T-helper 1 cell treated with Interleukin-12 subunit alpha and Interleukin-12 subunit beta and Interleukin-4 antibody, amounts not matched to agents 30 μg/mL and 1 μg/mL, for 36 hours (primary cell): Measurements from ENCODE around the gene GGTA1.
"Not testable (repeated sequence)": the region's sequence is repeated elsewhere in the genome, so short reads cannot be mapped to it uniquely, and the experiment has no call there.

Source experiments
- H3K27ac Mint-ChIP-seq: one replicate; pipeline ENCODE4 v1.8.0; 2021; ENCODE audit warnings: mild to moderate bottlenecking, mixed read lengths
- H3K27me3 Mint-ChIP-seq: one replicate; pipeline ENCODE4 v1.8.0; 2021; ENCODE audit warnings: low read depth, mixed read lengths
- H3K36me3 Mint-ChIP-seq: one replicate; pipeline ENCODE4 v1.8.0; 2021; ENCODE audit warnings: low read depth, mixed read lengths
- H3K4me1 Mint-ChIP-seq: one replicate; pipeline ENCODE4 v1.8.0; 2021; ENCODE audit warnings: low read depth, mixed read lengths
- H3K4me3 Mint-ChIP-seq: one replicate; pipeline ENCODE4 v1.8.0; 2021; ENCODE audit warnings: mild to moderate bottlenecking, moderate library complexity, mixed read lengths
- H3K9me3 Mint-ChIP-seq: one replicate; pipeline ENCODE4 v1.8.0; 2021; ENCODE audit warnings: mixed read lengths

Gene GGTA1

DNA sequence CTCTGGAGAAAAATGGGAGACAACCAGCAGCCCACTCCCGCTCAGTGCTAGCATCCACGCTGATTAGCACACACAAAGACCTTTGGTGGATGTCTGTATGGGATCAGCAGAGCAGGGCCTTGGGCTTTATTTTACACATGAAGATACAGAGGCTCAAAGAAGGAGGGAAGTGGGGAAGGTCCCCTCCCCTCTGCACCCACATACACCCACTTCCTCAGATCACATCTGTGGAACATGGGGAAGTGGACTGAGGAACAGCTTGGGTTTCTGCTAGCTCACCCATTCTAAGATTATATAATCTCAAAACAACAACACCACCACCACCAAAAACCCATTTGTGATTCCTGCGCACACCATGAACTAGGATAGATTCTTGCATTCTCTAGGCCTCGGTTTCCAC, 14.0 kb downstream of the GGTA1 start:
- Mint-ChIP-seq H3K27me3 (peaks cover 4% of the 10 kb centered on the region), H3K36me3 (no peaks in the 10 kb centered on the region), H3K4me1 (no peaks in the 10 kb centered on the region), H3K4me3 (no peak overlapping the region), H3K27ac (no peak overlapping the region), H3K9me3 (no peaks in the 10 kb centered on the region)

DNA sequence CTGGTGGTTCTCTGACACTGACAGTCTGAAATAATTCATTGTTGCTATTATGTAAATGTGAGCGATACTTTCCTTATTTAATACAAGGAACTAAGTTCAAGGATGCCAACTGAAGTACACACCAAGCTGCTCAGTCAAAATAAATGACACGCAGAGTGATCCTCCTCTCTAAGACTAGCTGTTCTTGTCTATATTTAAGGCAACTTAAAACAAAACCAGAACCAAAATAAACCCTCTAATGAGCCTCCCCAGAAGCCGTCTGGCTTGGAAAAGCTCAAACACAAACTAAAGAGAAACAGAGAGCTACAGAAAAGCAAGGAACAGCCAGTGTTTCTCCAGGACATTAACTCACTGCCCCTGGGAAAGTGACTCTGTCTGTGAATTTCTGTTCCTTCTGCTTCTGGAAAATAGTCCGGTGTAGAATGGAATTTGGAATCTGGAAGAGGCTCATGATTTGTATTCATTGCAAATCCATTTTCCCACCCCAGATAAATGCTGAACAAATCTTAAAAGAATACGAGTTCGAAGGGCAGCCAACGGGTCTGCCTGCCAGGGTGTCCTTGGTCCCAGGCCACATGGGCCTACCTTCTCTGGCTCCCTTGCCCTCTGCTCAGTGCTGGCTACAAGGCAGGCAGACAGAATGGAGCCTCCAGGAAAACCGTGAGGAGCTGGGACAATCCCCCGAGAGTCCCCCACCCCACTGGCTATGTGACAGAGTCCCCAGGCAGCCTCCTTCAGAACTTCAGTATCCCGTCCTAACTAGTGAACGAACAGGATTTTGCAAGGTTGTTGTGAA, 14.8 kb downstream of the GGTA1 start:
- Mint-ChIP-seq H3K36me3 (no peaks in the 10 kb centered on the region), H3K9me3 (no peaks in the 10 kb centered on the region), H3K4me3 (no peak overlapping the region), H3K4me1 (no peaks in the 10 kb centered on the region), H3K27ac (no peak overlapping the region), H3K27me3 (peaks cover 4% of the 10 kb centered on the region)

DNA sequence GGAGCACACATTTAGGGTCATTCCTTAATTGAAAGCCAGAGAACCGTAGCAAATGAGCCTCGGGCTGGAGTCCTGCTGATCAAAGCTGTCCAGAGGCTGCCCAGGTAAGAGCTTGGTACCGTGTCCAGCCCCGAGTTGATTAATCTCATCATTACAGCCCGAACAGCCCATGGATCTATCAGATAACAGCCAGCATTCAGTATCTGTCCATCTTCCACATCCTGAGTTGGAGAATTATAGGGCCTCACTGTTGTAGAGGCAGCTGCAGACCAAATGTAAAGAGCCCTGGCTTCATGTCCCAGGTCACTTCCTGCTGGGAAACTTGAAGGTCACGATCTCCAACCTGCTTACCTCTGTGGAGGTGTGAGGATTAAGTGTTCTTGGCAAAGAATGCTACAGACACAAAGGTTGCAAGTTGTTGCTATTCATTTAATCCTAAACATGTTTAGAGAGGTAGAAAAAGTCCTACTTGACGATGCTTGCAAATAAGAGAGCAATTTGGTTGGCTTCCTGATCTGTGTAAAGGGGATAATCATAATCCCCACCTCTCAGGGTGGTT, 16.1 kb downstream of the GGTA1 start:
- Mint-ChIP-seq H3K36me3 (no peaks in the 10 kb centered on the region), H3K27me3 (peaks cover 4% of the 10 kb centered on the region), H3K4me1 (no peaks in the 10 kb centered on the region), H3K4me3 (no peak overlapping the region), H3K9me3 (no peaks in the 10 kb centered on the region), H3K27ac (no peak overlapping the region)

DNA sequence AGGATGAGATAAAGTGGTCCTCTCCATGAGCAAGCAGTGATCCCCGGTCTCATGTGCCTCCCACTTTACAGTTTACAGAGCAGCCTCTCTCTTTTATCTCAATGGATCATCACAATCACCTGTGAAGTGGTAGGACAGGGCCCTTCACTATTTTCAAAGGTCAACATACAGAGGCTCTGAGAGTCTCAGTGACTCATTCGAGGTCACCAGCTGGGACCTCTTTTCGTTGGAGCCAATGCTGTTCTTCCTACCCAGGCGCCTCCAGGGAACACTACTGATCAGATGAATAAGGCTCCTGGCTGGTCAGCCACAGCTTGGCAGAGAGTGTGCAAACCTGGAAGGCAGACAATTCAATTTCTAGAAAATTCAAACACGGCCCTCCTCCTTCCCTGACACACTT, 16.6 kb downstream of the GGTA1 start:
- Mint-ChIP-seq H3K36me3 (no peaks in the 10 kb centered on the region), H3K4me1 (no peaks in the 10 kb centered on the region), H3K9me3 (no peaks in the 10 kb centered on the region), H3K4me3 (no peak overlapping the region), H3K27ac (no peak overlapping the region), H3K27me3 (peaks cover 4% of the 10 kb centered on the region)

DNA sequence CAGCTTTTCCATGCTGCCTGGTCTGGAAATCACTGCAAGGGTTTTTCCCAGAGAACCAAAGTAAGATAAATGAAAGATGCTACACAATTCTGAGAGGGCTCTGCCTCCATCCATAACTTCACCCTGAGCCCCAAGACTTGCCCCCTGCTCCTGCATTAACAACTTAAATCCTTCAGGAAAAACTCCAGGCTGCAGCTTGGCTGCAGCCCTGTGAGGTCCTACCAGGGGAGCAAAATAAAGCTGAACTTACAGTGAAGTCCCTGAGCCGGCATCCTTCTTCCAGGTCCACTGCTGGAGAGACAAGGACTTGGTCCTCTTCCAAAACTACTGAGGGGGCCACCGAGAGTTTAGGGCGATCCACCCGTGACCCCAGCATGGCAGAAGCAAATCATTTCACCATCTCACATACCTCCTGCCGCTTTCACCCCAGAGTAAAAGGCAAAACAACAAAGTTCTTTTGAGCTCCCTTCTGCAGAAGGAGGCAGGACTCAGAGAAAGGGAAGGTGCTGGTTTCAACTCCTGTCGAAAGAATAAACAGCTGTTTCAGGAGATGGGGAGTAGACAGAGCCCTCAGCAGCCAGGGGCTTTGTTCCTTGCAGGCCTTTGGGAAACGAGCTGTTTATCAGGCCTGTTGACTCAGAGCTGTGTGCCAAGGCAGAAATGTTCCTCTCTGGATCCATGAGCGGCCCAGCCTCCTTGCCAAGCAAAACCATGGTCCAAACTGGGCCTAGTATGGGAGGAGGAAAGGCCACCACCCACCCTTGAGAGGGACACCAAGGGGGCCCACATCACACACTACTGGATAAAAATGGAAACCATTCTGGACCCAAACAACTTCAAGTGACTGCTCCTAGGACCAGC, 20.6 kb downstream of the GGTA1 start:
- Mint-ChIP-seq H3K9me3 (no peaks in the 10 kb centered on the region), H3K4me3 (no peak overlapping the region), H3K27ac (no peak overlapping the region), H3K4me1 (no peaks in the 10 kb centered on the region), H3K36me3 (no peaks in the 10 kb centered on the region), H3K27me3 (peaks cover 4% of the 10 kb centered on the region)

DNA sequence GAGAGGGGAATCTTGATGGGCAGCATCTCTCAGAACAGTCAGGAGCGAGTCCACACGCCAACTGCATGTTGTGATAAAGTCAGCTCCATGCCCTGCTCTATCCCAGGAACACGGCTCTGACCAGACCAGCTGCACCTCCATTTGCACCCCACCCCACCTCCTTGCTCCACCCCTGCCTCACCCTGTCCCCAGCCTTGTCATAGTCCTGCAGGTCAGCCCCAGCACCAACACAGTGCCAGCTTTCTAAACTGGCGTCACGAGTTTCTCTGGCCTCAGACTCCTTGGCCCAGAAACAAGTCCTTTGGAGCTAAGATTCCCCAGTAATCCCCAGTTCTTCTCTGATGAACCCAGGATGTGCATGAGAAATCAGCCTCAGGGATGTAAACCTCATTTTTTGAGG, 23.5 kb downstream of the GGTA1 start:
- Mint-ChIP-seq H3K27me3 (peaks cover 12% of the 10 kb centered on the region), H3K9me3 (no peaks in the 10 kb centered on the region), H3K27ac (no peak overlapping the region), H3K36me3 (no peaks in the 10 kb centered on the region), H3K4me1 (no peaks in the 10 kb centered on the region), H3K4me3 (no peak overlapping the region)

DNA sequence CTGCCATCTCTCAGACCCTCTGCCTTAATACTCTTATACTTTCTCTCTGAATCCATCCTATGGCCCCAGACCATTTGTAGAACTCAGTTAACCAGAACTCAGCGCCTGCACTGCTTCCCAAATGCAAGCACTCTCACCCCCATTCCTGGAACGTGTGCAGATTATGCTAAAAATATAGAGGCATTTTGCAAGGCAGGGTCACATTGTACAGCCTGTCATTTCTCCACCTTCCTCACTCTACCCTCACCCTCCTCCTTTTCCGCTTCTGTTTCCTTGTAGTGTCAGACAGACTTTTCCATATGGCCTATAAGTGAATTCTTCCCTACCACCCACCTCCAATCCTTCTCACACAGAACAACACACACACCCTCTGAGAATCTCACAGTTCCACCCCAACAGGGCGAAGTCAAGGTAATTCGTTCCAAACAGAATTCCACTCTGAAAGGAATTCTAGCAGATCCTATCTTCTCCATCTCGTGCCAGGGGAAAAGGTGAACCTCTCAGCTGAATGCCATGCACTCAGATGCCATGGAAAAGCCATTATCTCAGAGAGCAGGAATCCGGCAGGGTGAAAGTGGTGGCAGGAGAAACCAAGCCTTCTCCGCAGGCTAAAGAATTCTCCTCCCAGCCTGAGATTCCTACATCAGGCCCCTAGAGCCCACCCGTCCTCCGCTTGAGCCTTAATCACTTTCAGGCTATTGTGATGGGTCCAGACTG, 25.3 kb downstream of the GGTA1 start:
- no peaks in the 10 kb centered on the region for H3K9me3 Mint-ChIP-seq

DNA sequence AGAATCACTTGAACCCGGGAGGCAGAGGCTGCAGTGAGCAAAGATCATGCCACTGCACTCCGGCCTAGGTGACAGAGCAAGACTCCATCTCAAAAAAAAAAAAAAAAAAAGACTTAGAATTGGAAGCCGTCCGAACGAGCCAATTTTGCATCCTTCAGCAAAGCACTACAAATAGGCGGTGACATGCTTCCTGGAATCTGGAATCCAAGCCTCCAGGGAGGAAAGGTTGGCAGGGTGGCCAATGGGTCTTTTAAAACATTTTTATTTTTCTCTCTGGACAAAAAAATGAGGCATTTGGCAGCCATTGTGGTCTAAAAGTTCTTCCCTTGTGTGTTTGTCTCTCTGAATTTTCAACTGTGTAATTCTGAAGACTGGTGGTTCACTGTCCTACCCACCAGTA, 26.4 kb downstream of the GGTA1 start:
- no peaks in the 10 kb centered on the region for H3K36me3 Mint-ChIP-seq
- H3K4me1 Mint-ChIP-seq, result no peaks in the 10 kb centered on the region
- peaks cover 23% of the 10 kb centered on the region for H3K27me3 Mint-ChIP-seq
- H3K4me3 Mint-ChIP-seq, result no peak overlapping the region
- H3K27ac Mint-ChIP-seq, result no peak overlapping the region
- no peaks in the 10 kb centered on the region for H3K9me3 Mint-ChIP-seq

More for the DNA sequence above, 25.3 kb downstream of the GGTA1 start:
- H3K36me3 Mint-ChIP-seq, result no peaks in the 10 kb centered on the region
- peaks cover 23% of the 10 kb centered on the region for H3K27me3 Mint-ChIP-seq
- H3K4me1 Mint-ChIP-seq, result no peaks in the 10 kb centered on the region
- H3K4me3 Mint-ChIP-seq, result no peak overlapping the region
- no peak overlapping the region for H3K27ac Mint-ChIP-seq

DNA sequence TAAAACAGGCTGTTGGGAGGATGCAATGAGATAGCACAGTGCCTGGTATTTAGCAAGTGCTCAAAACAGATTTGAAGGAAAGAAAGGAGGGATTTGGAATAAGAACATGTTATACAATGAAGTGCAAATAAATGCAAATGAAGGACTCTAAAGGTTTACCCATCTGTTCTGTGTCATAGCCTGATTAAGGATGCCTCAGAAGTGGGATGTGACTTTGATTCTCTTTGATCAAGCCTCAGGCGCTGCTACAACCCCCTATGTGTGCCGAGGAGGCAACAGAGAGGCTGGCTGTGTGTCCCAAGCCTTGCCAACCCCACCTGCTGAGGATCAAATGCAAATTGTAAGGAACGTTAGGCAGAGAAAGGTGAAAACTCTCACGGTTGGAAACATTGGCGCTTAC, 27.2 kb downstream of the GGTA1 start:
- H3K27me3 Mint-ChIP-seq, result peaks cover 23% of the 10 kb centered on the region

DNA sequence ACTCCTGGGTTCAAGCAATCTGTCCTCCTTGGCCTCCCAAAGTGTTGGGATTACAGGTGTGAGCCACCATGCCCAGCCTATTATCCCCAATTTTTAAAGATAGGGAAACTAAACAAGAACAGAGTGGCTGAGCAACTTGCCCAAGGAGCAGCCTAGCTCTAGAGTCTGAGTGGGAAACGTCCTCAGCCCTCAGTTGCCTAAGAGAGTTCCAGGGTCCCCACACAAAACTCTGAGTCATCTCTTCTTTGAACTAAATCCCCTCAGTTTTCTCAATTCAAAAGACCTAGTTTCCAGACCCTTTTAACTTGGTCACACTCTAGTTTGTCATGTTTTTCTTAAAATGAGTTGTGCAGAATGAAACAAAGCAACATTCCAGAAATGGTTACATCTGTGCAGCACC, 33.5 kb downstream of the GGTA1 start:
- H3K4me3 Mint-ChIP-seq, result no peak overlapping the region
- no peaks in the 10 kb centered on the region for H3K36me3 Mint-ChIP-seq
- peaks cover 29% of the 10 kb centered on the region for H3K27me3 Mint-ChIP-seq
- no peak overlapping the region for H3K27ac Mint-ChIP-seq
- peaks cover 8% of the 10 kb centered on the region for H3K4me1 Mint-ChIP-seq
- no peaks in the 10 kb centered on the region for H3K9me3 Mint-ChIP-seq

More for the DNA sequence above, 27.2 kb downstream of the GGTA1 start:
- Mint-ChIP-seq H3K4me3 (no peak overlapping the region), H3K9me3 (no peaks in the 10 kb centered on the region), H3K4me1 (no peaks in the 10 kb centered on the region), H3K36me3 (no peaks in the 10 kb centered on the region), H3K27ac (no peak overlapping the region)

DNA sequence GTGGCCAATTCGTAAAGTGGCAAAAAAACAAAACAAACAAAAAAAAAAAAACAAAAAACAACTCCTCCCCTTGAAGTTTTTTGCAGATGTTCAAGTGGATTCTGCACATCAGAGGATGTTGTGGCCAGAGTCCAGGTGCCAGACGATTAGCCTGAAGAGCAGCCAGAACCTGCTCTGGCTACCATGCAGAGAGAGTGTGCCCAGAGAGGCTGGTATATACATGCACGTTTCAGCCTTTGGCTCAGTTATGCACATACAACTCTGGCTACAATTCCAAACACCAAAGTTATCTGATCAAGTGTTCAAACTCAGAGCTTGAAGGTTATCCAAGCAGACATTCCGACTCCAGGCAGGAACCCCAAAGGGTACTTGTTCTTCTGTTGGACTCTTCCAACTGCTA, 34.7 kb downstream of the GGTA1 start:
- Mint-ChIP-seq H3K27me3 (peaks cover 22% of the 10 kb centered on the region), H3K4me1 (peaks cover 8% of the 10 kb centered on the region), H3K36me3 (no peaks in the 10 kb centered on the region), H3K4me3 (no peak overlapping the region), H3K9me3 (no peaks in the 10 kb centered on the region), H3K27ac (no peak overlapping the region)

DNA sequence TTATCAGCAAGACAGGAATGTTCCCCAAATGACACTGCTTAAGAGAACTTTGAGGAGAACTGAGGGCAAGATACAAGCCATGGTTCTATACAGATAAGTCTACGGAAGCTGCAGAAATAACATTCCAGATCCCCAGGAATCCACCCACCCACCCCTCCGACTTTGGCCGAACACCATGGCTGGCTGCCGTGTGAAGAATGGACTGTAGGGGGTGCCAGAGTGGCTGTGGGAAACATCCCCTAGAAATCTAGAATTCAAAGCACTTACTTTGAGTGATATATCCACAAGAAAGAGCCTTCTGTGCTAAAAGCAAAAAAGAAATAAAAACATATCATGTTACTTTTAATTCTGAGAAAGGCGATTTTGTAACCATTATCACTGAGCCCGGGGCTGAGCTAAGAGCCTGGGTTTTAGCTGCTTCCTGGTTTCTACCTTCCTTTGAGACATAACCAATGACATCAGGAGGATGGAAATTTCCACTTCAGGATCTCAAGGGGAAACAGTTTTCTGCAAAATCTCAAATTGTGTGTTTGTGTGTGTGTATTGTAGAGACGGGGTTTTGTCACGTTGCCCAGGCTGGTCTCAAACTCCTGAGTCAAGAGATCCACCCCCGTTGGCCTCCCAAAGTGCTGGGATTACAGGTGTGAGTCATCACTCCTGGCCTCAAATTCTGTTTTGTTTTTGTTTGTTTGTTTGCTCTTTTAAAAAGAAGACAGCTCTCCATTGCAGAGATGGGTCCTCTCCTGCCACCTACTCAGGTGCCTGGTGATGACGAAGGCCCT, 36.4 kb downstream of the GGTA1 start:
- H3K9me3 Mint-ChIP-seq, result no peaks in the 10 kb centered on the region
- H3K27ac Mint-ChIP-seq, result no peak overlapping the region
- peaks cover 32% of the 10 kb centered on the region for H3K27me3 Mint-ChIP-seq
- no peaks in the 10 kb centered on the region for H3K36me3 Mint-ChIP-seq
- peaks cover 8% of the 10 kb centered on the region for H3K4me1 Mint-ChIP-seq
- H3K4me3 Mint-ChIP-seq, result no peak overlapping the region

DNA sequence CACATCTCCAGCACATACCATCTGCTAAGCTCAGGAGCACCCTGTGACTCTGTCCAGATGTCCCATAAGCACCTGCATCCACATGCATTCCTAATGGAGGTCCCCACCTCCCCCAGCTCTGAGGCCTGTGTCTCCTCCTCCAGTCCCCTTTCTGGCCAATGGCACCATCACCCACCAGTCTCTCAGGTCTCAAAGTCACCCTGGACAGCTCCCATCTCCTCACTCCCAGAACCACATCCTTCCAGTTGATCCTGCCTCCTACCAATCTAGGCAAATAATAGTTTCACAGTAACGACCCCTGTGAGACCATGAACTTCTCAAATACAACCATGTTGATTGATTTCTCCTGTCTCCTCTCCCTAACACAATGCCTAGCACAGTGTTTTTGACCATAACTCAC, 40.1 kb downstream of the GGTA1 start:
- Mint-ChIP-seq H3K4me3 (no peak overlapping the region), H3K4me1 (peaks cover 13% of the 10 kb centered on the region), H3K27me3 (peaks cover 25% of the 10 kb centered on the region), H3K27ac (no peak overlapping the region), H3K36me3 (no peaks in the 10 kb centered on the region), H3K9me3 (no peaks in the 10 kb centered on the region)

DNA sequence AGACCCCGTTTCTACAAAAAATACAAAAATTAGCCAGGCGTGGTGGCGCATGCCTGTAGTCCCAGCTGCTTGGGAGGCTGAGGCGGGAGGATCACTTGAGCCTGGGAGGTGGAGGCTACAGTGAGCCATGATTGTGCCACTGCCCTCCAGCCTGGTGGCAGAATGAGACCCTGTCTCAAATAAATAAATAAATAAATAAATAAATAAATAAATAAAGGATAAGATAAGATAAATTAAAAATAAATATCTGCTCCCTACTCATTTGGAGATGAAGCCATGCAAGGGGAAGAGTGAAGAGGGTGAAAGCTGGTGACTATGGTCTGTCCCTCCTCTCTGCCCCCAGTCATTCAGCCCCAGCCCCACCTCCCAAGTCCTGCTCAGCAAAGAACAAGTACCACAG, 41.2 kb downstream of the GGTA1 start:
- H3K27ac Mint-ChIP-seq, result not testable (repeated sequence)
- H3K27me3 Mint-ChIP-seq, result peaks cover 25% of the 10 kb centered on the region

More for the DNA sequence above, 41.2 kb downstream of the GGTA1 start:
- H3K36me3 Mint-ChIP-seq, H3K9me3 Mint-ChIP-seq, H3K4me3 Mint-ChIP-seq: not testable (repeated sequence)
- H3K4me1 Mint-ChIP-seq, result peaks cover 16% of the 10 kb centered on the region
